ENCODE results near the gene ART4. TPM values are rescaled to one million over a fixed set of nuclear protein-coding genes. Genes with fewer than 3 reads are reported as not detected.

Gene ART4
- total RNA-seq, 1 experiment from 2014 or later = not detected

DNA sequence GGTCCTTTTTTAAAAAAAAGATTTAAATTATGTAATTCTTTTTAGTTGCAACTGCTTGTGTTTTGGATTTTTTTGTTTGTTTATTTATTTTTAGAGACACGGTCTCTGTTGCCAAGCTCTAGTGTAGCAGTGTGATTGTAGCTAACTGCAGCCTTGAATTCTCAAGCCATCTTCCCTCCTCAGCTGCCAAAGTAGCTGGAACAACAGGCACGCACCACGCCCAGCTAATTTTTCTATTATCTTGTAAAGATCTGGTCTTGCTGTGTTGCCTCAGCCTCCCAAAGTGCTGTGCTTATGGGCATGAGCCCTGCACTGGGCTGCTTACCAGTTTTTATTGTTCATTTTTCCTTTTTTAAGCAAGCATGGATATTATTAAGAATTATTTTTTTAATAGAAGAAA, 10.6 kb upstream of the ART4 start:
- ChIA-PET CTCF (interaction anchor here (0.9 to 2.0 kb wide), 5 partner anchors 8 to 367 kb away, joined by 3 to 6 read pairs (median 4); partner anchors contain the start of gene RERG), POLR2A (interaction anchor here (1.1 kb wide), 1 partner anchor 20 kb away, joined by 3 read pairs; no protein-coding TSS in a partner anchor)
- ATAC-seq = peak; percentile 58
- peaks cover 8% of the 10 kb centered on the region; the same call in 1 of the 2 replicates for H3K36me3 Mint-ChIP-seq
- DNase-seq (ENCODE audit: low spot score) = no peak
- H3K4me3 Mint-ChIP-seq = no peak overlapping the region
- H3K27me3 Mint-ChIP-seq (ENCODE audit: low read depth) = peaks cover 10% of the 10 kb centered on the region
- peaks cover 22% of the 10 kb centered on the region for H3K4me1 Mint-ChIP-seq
- TF ChIP-seq IRF2 (CRISPR knock-in tag; IDR thresholded peaks at IDR 0.05; ENCODE audit: borderline replicate concordance, low read depth) (no peak), CREM (CRISPR knock-in tag; IDR thresholded peaks at IDR 0.05) (no peak), OVOL2 (CRISPR knock-in tag; IDR thresholded peaks at IDR 0.05; ENCODE audit: borderline replicate concordance) (no peak), NFE2L1 (CRISPR knock-in tag; IDR thresholded peaks at IDR 0.05) (no peak), HMGA2 (CRISPR knock-in tag; IDR thresholded peaks at IDR 0.05) (no peak), JUN (CRISPR knock-in tag; IDR thresholded peaks at IDR 0.05) (no peak), ATF1 (CRISPR knock-in tag; IDR thresholded peaks at IDR 0.05) (no peak), NR2C2 (CRISPR knock-in tag; IDR thresholded peaks at IDR 0.05) (no peak), EMX1 (CRISPR knock-in tag; IDR thresholded peaks at IDR 0.05) (no peak), TEAD1 (CRISPR knock-in tag; IDR thresholded peaks at IDR 0.05) (no peak), FOXK1 (CRISPR knock-in tag; IDR thresholded peaks at IDR 0.05) (no peak)
- TF ChIP-seq, protein P1, sequence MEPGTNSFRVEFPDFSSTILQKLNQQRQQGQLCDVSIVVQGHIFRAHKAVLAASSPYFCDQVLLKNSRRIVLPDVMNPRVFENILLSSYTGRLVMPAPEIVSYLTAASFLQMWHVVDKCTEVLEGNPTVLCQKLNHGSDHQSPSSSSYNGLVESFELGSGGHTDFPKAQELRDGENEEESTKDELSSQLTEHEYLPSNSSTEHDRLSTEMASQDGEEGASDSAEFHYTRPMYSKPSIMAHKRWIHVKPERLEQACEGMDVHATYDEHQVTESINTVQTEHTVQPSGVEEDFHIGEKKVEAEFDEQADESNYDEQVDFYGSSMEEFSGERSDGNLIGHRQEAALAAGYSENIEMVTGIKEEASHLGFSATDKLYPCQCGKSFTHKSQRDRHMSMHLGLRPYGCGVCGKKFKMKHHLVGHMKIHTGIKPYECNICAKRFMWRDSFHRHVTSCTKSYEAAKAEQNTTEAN (CRISPR knock-in tag; IDR thresholded peaks at IDR 0.05) = no peak
- TF ChIP-seq, protein P2, sequence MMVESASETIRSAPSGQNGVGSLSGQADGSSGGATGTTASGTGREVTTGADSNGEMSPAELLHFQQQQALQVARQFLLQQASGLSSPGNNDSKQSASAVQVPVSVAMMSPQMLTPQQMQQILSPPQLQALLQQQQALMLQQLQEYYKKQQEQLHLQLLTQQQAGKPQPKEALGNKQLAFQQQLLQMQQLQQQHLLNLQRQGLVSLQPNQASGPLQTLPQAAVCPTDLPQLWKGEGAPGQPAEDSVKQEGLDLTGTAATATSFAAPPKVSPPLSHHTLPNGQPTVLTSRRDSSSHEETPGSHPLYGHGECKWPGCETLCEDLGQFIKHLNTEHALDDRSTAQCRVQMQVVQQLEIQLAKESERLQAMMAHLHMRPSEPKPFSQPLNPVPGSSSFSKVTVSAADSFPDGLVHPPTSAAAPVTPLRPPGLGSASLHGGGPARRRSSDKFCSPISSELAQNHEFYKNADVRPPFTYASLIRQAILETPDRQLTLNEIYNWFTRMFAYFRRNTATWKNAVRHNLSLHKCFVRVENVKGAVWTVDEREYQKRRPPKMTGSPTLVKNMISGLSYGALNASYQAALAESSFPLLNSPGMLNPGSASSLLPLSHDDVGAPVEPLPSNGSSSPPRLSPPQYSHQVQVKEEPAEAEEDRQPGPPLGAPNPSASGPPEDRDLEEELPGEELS (CRISPR knock-in tag; IDR thresholded peaks at IDR 0.05) = no peak
- TF ChIP-seq, protein P3, sequence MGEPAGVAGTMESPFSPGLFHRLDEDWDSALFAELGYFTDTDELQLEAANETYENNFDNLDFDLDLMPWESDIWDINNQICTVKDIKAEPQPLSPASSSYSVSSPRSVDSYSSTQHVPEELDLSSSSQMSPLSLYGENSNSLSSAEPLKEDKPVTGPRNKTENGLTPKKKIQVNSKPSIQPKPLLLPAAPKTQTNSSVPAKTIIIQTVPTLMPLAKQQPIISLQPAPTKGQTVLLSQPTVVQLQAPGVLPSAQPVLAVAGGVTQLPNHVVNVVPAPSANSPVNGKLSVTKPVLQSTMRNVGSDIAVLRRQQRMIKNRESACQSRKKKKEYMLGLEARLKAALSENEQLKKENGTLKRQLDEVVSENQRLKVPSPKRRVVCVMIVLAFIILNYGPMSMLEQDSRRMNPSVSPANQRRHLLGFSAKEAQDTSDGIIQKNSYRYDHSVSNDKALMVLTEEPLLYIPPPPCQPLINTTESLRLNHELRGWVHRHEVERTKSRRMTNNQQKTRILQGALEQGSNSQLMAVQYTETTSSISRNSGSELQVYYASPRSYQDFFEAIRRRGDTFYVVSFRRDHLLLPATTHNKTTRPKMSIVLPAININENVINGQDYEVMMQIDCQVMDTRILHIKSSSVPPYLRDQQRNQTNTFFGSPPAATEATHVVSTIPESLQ (CRISPR knock-in tag; IDR thresholded peaks at IDR 0.05) = no peak
- TF ChIP-seq, protein P4, sequence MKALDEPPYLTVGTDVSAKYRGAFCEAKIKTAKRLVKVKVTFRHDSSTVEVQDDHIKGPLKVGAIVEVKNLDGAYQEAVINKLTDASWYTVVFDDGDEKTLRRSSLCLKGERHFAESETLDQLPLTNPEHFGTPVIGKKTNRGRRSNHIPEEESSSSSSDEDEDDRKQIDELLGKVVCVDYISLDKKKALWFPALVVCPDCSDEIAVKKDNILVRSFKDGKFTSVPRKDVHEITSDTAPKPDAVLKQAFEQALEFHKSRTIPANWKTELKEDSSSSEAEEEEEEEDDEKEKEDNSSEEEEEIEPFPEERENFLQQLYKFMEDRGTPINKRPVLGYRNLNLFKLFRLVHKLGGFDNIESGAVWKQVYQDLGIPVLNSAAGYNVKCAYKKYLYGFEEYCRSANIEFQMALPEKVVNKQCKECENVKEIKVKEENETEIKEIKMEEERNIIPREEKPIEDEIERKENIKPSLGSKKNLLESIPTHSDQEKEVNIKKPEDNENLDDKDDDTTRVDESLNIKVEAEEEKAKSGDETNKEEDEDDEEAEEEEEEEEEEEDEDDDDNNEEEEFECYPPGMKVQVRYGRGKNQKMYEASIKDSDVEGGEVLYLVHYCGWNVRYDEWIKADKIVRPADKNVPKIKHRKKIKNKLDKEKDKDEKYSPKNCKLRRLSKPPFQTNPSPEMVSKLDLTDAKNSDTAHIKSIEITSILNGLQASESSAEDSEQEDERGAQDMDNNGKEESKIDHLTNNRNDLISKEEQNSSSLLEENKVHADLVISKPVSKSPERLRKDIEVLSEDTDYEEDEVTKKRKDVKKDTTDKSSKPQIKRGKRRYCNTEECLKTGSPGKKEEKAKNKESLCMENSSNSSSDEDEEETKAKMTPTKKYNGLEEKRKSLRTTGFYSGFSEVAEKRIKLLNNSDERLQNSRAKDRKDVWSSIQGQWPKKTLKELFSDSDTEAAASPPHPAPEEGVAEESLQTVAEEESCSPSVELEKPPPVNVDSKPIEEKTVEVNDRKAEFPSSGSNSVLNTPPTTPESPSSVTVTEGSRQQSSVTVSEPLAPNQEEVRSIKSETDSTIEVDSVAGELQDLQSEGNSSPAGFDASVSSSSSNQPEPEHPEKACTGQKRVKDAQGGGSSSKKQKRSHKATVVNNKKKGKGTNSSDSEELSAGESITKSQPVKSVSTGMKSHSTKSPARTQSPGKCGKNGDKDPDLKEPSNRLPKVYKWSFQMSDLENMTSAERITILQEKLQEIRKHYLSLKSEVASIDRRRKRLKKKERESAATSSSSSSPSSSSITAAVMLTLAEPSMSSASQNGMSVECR (CRISPR knock-in tag; IDR thresholded peaks at IDR 0.05; ENCODE audit: borderline replicate concordance) = no peak
- no peak overlapping the region for H3K27ac Mint-ChIP-seq
- peaks cover 22% of the 10 kb centered on the region for H3K9me3 Mint-ChIP-seq

DNA sequence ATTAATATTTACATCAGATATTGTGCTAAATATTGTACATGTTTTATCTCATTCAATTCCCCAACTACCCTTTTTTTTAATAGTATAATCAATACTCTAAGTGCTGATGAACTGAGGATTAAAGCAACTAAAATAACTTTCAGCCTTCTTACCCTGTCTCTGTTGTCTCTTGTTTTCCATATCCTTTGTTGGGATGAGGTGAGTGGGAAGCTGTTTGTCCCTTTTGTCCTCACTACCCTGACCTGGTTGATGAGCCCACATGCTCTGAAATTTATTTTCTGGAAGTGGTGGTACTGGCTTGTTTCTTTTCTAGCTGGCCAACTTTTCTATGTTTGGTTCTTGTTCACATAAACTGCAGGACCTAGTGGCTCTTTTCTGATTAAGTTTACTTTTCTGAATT, 9.6 kb upstream of the ART4 start:
- ChIA-PET CTCF (interaction anchor here (1.6 to 2.0 kb wide), 2 partner anchors 142 to 144 kb away, joined by 4 to 6 read pairs; no protein-coding TSS in a partner anchor), POLR2A (interaction anchor here (1.1 kb wide), 1 partner anchor 21 kb away, joined by 3 read pairs; no protein-coding TSS in a partner anchor)
- Mint-ChIP-seq H3K4me3 (no peak overlapping the region), H3K27ac (0 out of 2 replicates have a peak overlapping the region, but pooled peaks have one; percentile 21), H3K27me3 (ENCODE audit: low read depth) (peaks cover 8% of the 10 kb centered on the region), H3K36me3 (peaks cover 4% of the 10 kb centered on the region; the same call in 1 of the 2 replicates), H3K4me1 (peaks cover 22% of the 10 kb centered on the region), H3K9me3 (peaks cover 17% of the 10 kb centered on the region)
- DNase-seq (ENCODE audit: low spot score) (no peak), ATAC-seq (peak; percentile 65)
- TF ChIP-seq ELF4 (CRISPR knock-in tag; IDR thresholded peaks at IDR 0.05; ENCODE audit: low read depth) = no peak
- TF ChIP-seq, protein P1 (CRISPR knock-in tag; IDR thresholded peaks at IDR 0.05) = no peak
- TF ChIP-seq, protein P5, sequence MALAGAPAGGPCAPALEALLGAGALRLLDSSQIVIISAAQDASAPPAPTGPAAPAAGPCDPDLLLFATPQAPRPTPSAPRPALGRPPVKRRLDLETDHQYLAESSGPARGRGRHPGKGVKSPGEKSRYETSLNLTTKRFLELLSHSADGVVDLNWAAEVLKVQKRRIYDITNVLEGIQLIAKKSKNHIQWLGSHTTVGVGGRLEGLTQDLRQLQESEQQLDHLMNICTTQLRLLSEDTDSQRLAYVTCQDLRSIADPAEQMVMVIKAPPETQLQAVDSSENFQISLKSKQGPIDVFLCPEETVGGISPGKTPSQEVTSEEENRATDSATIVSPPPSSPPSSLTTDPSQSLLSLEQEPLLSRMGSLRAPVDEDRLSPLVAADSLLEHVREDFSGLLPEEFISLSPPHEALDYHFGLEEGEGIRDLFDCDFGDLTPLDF (CRISPR knock-in tag; IDR thresholded peaks at IDR 0.05) = no peak
- TF ChIP-seq, protein P6, sequence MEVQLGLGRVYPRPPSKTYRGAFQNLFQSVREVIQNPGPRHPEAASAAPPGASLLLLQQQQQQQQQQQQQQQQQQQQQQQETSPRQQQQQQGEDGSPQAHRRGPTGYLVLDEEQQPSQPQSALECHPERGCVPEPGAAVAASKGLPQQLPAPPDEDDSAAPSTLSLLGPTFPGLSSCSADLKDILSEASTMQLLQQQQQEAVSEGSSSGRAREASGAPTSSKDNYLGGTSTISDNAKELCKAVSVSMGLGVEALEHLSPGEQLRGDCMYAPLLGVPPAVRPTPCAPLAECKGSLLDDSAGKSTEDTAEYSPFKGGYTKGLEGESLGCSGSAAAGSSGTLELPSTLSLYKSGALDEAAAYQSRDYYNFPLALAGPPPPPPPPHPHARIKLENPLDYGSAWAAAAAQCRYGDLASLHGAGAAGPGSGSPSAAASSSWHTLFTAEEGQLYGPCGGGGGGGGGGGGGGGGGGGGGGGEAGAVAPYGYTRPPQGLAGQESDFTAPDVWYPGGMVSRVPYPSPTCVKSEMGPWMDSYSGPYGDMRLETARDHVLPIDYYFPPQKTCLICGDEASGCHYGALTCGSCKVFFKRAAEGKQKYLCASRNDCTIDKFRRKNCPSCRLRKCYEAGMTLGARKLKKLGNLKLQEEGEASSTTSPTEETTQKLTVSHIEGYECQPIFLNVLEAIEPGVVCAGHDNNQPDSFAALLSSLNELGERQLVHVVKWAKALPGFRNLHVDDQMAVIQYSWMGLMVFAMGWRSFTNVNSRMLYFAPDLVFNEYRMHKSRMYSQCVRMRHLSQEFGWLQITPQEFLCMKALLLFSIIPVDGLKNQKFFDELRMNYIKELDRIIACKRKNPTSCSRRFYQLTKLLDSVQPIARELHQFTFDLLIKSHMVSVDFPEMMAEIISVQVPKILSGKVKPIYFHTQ (CRISPR knock-in tag; IDR thresholded peaks at IDR 0.05) = no peak
